ENCODE data around the gene SRPK2. TPM values are rescaled to one million over a fixed set of nuclear protein-coding genes. Genes with fewer than 3 reads are reported as not detected.

Gene SRPK2
- total RNA-seq, 2 donors from 2014 or later = 60.3 to 76.2 TPM

DNA sequence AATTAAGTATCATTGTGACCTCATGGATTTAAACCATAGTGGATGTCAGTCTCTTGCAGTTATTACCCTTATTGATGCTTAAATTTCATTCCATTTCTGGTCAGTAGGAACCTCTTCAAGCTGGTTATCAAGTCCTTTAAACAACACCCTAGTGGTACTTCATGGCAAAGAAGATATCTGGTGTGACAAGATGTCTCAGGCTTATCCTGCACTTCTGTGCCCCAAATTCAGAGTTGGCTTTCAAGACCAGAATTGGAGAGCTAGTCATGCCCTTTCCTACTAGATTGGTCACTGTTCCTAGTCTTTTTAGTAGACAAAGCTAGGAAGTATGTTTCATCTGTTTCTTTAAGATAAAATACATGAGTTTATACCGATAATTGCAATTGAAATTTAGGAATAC lies 319.8 kb downstream of the SRPK2 start:
- WGBS, 2 experiments (ENCODE audit: insufficient coverage in 1 of 2, insufficient read length in 1 of 2) = 100% methylated on average over 1 of the region's 1 CpG; no CpG with 5 or more reads in 1 of the 2 experiments
- H3K4me1 Mint-ChIP-seq = no peaks in the 10 kb centered on the region
- Histone ChIP-seq H3K36me3 (ENCODE audit: control insufficient read depth, insufficient read depth, low read length) (peaks cover 90% of the 10 kb centered on the region), H3K27me3 (ENCODE audit: control insufficient read depth, insufficient read depth, low read length, poor library complexity, severe bottlenecking) (no peaks in the 10 kb centered on the region), H3K4me1 (ENCODE audit: control insufficient read depth, insufficient read depth, low read length) (no peaks in the 10 kb centered on the region), H3K4me3 (ENCODE audit: low read length) (no peak overlapping the region), H3K9me3 (ENCODE audit: control insufficient read depth, low read length) (no peaks in the 10 kb centered on the region), H3K9ac (ENCODE audit: extremely low read depth, low read length, poor library complexity, severe bottlenecking) (no peak overlapping the region), H3K27ac (ENCODE audit: low read depth, low read length) (no peak overlapping the region)
- peaks cover 62% of the 10 kb centered on the region for H3K36me3 Mint-ChIP-seq (ENCODE audit: low read depth)
- H3K4me3 Mint-ChIP-seq = no peak overlapping the region
- H3K9me3 Mint-ChIP-seq = no peaks in the 10 kb centered on the region
- no peak for DNase-seq
- H3K27ac Mint-ChIP-seq = no peak overlapping the region
- no peak for TF ChIP-seq CTCF (conservative IDR thresholded peaks at IDR 0.05)
- no peaks in the 10 kb centered on the region for H3K27me3 Mint-ChIP-seq (ENCODE audit: insufficient read depth)

DNA sequence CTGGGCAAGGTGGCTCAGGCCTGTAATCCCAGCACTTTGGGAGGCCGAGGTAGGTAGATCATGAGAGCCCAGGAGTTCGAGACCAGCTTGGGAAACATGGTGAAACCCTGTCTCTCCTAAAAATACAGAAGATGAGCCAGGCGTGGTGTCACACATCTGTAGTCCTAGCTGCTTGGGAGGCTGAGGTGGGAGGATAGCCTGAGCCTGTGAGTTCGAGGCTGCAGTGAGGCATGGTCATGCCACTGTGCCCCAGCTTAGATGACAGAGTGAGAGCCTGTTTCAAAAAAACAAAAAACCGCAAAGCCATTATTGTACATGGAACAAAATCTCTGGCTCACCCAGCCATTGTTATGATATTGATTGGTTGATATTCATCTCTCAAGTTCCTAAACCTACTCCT lies 321.0 kb downstream of the SRPK2 start:
- Histone ChIP-seq H3K4me3 (ENCODE audit: low read length) (no peak overlapping the region), H3K36me3 (ENCODE audit: control insufficient read depth, insufficient read depth, low read length) (peaks cover 89% of the 10 kb centered on the region), H3K4me1 (ENCODE audit: control insufficient read depth, insufficient read depth, low read length) (no peaks in the 10 kb centered on the region), H3K9me3 (ENCODE audit: control insufficient read depth, low read length) (no peaks in the 10 kb centered on the region), H3K27ac (ENCODE audit: low read depth, low read length) (no peak overlapping the region), H3K9ac (ENCODE audit: extremely low read depth, low read length, poor library complexity, severe bottlenecking) (no peak overlapping the region), H3K27me3 (ENCODE audit: control insufficient read depth, insufficient read depth, low read length, poor library complexity, severe bottlenecking) (no peaks in the 10 kb centered on the region)
- no peaks in the 10 kb centered on the region for H3K4me1 Mint-ChIP-seq
- no peak overlapping the region for H3K27ac Mint-ChIP-seq
- no peaks in the 10 kb centered on the region for H3K9me3 Mint-ChIP-seq
- no peak for TF ChIP-seq CTCF (conservative IDR thresholded peaks at IDR 0.05)
- H3K4me3 Mint-ChIP-seq = no peak overlapping the region
- H3K36me3 Mint-ChIP-seq (ENCODE audit: low read depth) = peaks cover 64% of the 10 kb centered on the region
- H3K27me3 Mint-ChIP-seq (ENCODE audit: insufficient read depth) = no peaks in the 10 kb centered on the region
- WGBS, 2 experiments (ENCODE audit: insufficient coverage in 1 of 2, insufficient read length in 1 of 2) = 85 to 98% methylated on average over 3 to 5 of the region's 5 CpGs
- DNase-seq = no peak

Other genes with a start within 250 kb of the SRPK2 start
- gene PUS7, start 133.3 kb upstream of the SRPK2 start, total RNA-seq = 10 to 100 TPM; 30.0 to 38.7 TPM
- gene RINT1, start 143.3 kb upstream of the SRPK2 start, total RNA-seq = 10 to 100 TPM; 21.0 to 26.0 TPM
- under 1 TPM; 0.68 to 0.89 TPM for gene EFCAB10, start 192.6 kb upstream of the SRPK2 start, total RNA-seq